Stomach (tissue), 4 donors: ENCODE results near the gene BCL6.

Experiments
- POLR2AphosphoS5 ChIP-seq, 3 donors: sonication (generic); formaldehyde crosslinking; IDR thresholded peaks; one replicate each; pipeline ENCODE4 v1.6.1; 2016; ENCODE audit warnings: antibody characterized with exemption in 3 of 3
- TF ChIP-seq, protein P1 (sequence below), 7 experiments: fragments of 450-650 bp in 4 of 7; fragments of 200-600 bp in 3 of 7; sonication (generic) in 3 of 7; IDR thresholded peaks; one replicate each; pipeline ENCODE4 v1.5.1; 2016 to 2019; ENCODE audit warnings: antibody characterized with exemption in 7 of 7, control low read depth in 2 of 7, mild to moderate bottlenecking in 1 of 7

DNA sequence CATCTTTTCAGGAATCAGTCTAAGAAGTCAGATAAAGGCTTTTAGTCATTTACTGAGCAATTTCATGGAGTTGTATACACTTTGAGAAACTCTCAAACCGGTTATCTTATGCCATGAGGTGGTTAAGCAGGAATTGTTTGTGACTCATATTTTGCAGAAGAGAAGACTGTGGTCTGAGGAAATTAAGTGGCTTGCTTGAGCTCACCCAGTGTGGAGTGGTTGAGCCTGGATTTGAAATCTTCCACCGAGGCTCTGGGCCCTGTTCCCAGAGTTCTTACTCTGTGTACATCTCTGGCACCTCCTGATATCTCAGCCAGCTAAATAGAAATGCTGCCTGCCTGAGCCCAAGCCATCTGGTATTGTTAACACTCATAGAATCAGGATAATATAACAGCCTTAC, 37.8 kb upstream of the BCL6 start:
- TF ChIP-seq, protein P1, sequence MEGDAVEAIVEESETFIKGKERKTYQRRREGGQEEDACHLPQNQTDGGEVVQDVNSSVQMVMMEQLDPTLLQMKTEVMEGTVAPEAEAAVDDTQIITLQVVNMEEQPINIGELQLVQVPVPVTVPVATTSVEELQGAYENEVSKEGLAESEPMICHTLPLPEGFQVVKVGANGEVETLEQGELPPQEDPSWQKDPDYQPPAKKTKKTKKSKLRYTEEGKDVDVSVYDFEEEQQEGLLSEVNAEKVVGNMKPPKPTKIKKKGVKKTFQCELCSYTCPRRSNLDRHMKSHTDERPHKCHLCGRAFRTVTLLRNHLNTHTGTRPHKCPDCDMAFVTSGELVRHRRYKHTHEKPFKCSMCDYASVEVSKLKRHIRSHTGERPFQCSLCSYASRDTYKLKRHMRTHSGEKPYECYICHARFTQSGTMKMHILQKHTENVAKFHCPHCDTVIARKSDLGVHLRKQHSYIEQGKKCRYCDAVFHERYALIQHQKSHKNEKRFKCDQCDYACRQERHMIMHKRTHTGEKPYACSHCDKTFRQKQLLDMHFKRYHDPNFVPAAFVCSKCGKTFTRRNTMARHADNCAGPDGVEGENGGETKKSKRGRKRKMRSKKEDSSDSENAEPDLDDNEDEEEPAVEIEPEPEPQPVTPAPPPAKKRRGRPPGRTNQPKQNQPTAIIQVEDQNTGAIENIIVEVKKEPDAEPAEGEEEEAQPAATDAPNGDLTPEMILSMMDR (IDR thresholded peaks at IDR 0.05), result no peak
- TF ChIP-seq POLR2AphosphoS5 (IDR thresholded peaks at IDR 0.05), result peak in 1 of 3 donors; percentile 29
